Vagina (tissue), 2 donors: ENCODE results near the gene BTG3. TPM values are rescaled to one million over a fixed set of nuclear protein-coding genes. Genes with fewer than 3 reads are reported as not detected.

Experiments
- DNase-seq, 2 donors: peaks; one replicate each; pipeline ENCODE4 v3.0.0-alpha.2; 2017; ENCODE audit errors: extremely low spot score in 2 of 2
- H3K27ac ChIP-seq: fragments of 200-600 bp; sonication (generic); one replicate; pipeline ENCODE4 v1.5.1; 2019
- H3K27me3 ChIP-seq: fragments of 200-600 bp; sonication (generic); one replicate; pipeline ENCODE4 v1.5.1; 2019
- H3K36me3 ChIP-seq, 2 donors: fragments of 200-600 bp; sonication (generic); one replicate each; pipeline ENCODE4 v1.5.1; 2017 to 2019
- H3K4me1 ChIP-seq: fragments of 200-600 bp; sonication (generic); one replicate; pipeline ENCODE4 v1.5.1; 2019
- H3K4me3 ChIP-seq, 2 donors: fragments of 200-600 bp; sonication (generic); 1 replicate in 1 of 2; 2 replicates in 1 of 2; pipeline ENCODE4 v1.5.1; 2016 to 2019
- H3K9me3 ChIP-seq: fragments of 200-600 bp; sonication (generic); one replicate; pipeline ENCODE4 v1.5.1; 2019
- POLR2A ChIP-seq, 2 donors: fragments of 450-650 bp; IDR thresholded peaks; one replicate each; pipeline ENCODE4 v1.6.1; 2017; ENCODE audit warnings: antibody characterized with exemption in 2 of 2, mild to moderate bottlenecking in 2 of 2, moderate library complexity in 2 of 2
- POLR2AphosphoS5 ChIP-seq, 2 donors: sonication (generic); formaldehyde crosslinking; IDR thresholded peaks; one replicate each; pipeline ENCODE4 v1.9.0; 2017; ENCODE audit warnings: antibody characterized with exemption in 2 of 2, mild to moderate bottlenecking in 2 of 2, low read depth in 1 of 2; ENCODE audit not compliant: insufficient read depth in 1 of 2
- intact Hi-C: fragments of 100-400 bp; cut with DNase I; formaldehyde crosslinking; loops from one replicate; pipeline ENCODE4 v1.15.1; 2023
- total RNA-seq: library from RNA; depleted of rRNA; stranded (reverse); fragments of >200 nt; gene quantifications from one replicate; pipeline ENCODE4 v1.2.3, GENCODE V29; 2016
- TF ChIP-seq, protein P1 (sequence below), 3 experiments: fragments of 450-650 bp in 2 of 3; fragments of 200-600 bp in 1 of 3; sonication (generic) in 1 of 3; IDR thresholded peaks; one replicate each; pipeline ENCODE4 v1.5.1; 2017 to 2019; ENCODE audit warnings: antibody characterized with exemption in 3 of 3, mild to moderate bottlenecking in 2 of 3, moderate library complexity in 2 of 3

BTG3 gene
- total RNA-seq, 1 donor from 2014 or later = 70.0 TPM

GRCh38 chr21:17580319-17580718, 32.4 kb downstream of the BTG3 start:
- DNase-seq = no peak
- H3K36me3 ChIP-seq = no peaks in the 10 kb centered on the region
- TF ChIP-seq, protein P1, sequence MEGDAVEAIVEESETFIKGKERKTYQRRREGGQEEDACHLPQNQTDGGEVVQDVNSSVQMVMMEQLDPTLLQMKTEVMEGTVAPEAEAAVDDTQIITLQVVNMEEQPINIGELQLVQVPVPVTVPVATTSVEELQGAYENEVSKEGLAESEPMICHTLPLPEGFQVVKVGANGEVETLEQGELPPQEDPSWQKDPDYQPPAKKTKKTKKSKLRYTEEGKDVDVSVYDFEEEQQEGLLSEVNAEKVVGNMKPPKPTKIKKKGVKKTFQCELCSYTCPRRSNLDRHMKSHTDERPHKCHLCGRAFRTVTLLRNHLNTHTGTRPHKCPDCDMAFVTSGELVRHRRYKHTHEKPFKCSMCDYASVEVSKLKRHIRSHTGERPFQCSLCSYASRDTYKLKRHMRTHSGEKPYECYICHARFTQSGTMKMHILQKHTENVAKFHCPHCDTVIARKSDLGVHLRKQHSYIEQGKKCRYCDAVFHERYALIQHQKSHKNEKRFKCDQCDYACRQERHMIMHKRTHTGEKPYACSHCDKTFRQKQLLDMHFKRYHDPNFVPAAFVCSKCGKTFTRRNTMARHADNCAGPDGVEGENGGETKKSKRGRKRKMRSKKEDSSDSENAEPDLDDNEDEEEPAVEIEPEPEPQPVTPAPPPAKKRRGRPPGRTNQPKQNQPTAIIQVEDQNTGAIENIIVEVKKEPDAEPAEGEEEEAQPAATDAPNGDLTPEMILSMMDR (IDR thresholded peaks at IDR 0.05) = no peak
- TF ChIP-seq POLR2A (IDR thresholded peaks at IDR 0.05) (no peak), POLR2AphosphoS5 (IDR thresholded peaks at IDR 0.05; ENCODE audit: insufficient read depth in 1 of 2, low read depth in 1 of 2) (no peak)
- H3K27ac ChIP-seq = no peak overlapping the region
- peaks cover 5% of the 10 kb centered on the region for H3K4me1 ChIP-seq
- no peaks in the 10 kb centered on the region for H3K27me3 ChIP-seq
- intact Hi-C loops = no loop called here
- no peaks in the 10 kb centered on the region for H3K9me3 ChIP-seq
- no peak overlapping the region for H3K4me3 ChIP-seq

- TF ChIP-seq, protein P1 (IDR thresholded peaks at IDR 0.05) = no peak
- no peak for TF ChIP-seq POLR2AphosphoS5 (IDR thresholded peaks at IDR 0.05; ENCODE audit: insufficient read depth in 1 of 2, low read depth in 1 of 2)
- no peak for TF ChIP-seq POLR2A (IDR thresholded peaks at IDR 0.05)
- intact Hi-C loops = no loop called here
Observed at GRCh38 chr21:17578876-17579275, 33.8 kb downstream of the BTG3 start.

GRCh38 chr21:17578162-17578561, 34.5 kb downstream of the BTG3 start:
- intact Hi-C loops = no loop called here
- Histone ChIP-seq H3K9me3 (no peaks in the 10 kb centered on the region), H3K27me3 (no peaks in the 10 kb centered on the region)

More at GRCh38 chr21:17578876-17579275, 33.8 kb downstream of the BTG3 start:
- no peak overlapping the region for H3K4me3 ChIP-seq
- H3K4me1 ChIP-seq = peaks cover 5% of the 10 kb centered on the region
- H3K9me3 ChIP-seq = no peaks in the 10 kb centered on the region
- no peak for DNase-seq
- no peak overlapping the region for H3K27ac ChIP-seq
- H3K27me3 ChIP-seq = no peaks in the 10 kb centered on the region
- no peaks in the 10 kb centered on the region for H3K36me3 ChIP-seq

DNA sequence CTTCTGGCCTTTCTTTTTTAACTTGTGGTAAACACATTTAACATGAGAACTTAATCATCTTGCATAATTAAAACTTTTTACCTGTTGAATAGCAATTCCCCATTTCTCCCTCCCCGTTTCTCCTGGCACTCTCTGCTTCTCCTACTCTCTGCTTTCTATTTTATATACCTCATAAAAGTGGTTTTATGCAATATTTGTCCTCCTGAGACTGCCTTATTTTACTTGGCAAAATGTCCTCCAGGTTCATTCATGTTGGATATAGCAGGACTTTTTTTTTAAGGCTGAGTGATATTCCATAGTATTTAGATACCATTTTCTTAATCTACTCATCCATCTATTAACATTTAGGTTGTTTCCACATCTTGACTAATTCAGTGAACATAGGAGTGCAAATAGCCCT, 35.0 kb downstream of the BTG3 start:
- intact Hi-C loops = no loop called here
- H3K27ac ChIP-seq = no peak overlapping the region
- TF ChIP-seq POLR2A (IDR thresholded peaks at IDR 0.05) = no peak
- TF ChIP-seq, protein P1 (IDR thresholded peaks at IDR 0.05) = no peak
- TF ChIP-seq POLR2AphosphoS5 (IDR thresholded peaks at IDR 0.05; ENCODE audit: insufficient read depth in 1 of 2, low read depth in 1 of 2) = no peak
- no peaks in the 10 kb centered on the region for H3K27me3 ChIP-seq
- no peak overlapping the region for H3K4me3 ChIP-seq
- no peaks in the 10 kb centered on the region for H3K9me3 ChIP-seq
- H3K4me1 ChIP-seq = peaks cover 5% of the 10 kb centered on the region
- no peaks in the 10 kb centered on the region for H3K36me3 ChIP-seq
- no peak for DNase-seq

More at GRCh38 chr21:17578162-17578561, 34.5 kb downstream of the BTG3 start:
- H3K4me1 ChIP-seq = peaks cover 5% of the 10 kb centered on the region
- no peak overlapping the region for H3K27ac ChIP-seq
- H3K36me3 ChIP-seq = no peaks in the 10 kb centered on the region
- no peak overlapping the region for H3K4me3 ChIP-seq
- TF ChIP-seq, protein P1 (IDR thresholded peaks at IDR 0.05) = no peak
- DNase-seq = no peak

- Histone ChIP-seq H3K4me3 (no peak overlapping the region), H3K9me3 (no peaks in the 10 kb centered on the region), H3K4me1 (peaks cover 5% of the 10 kb centered on the region), H3K36me3 (no peaks in the 10 kb centered on the region), H3K27me3 (no peaks in the 10 kb centered on the region), H3K27ac (no peak overlapping the region)
- no peak for DNase-seq
- no peak for TF ChIP-seq POLR2AphosphoS5 (IDR thresholded peaks at IDR 0.05; ENCODE audit: insufficient read depth in 1 of 2, low read depth in 1 of 2)
- TF ChIP-seq, protein P1 (IDR thresholded peaks at IDR 0.05) = no peak
- TF ChIP-seq POLR2A (IDR thresholded peaks at IDR 0.05) = no peak
- intact Hi-C loops = no loop called here
Observed at GRCh38 chr21:17576080-17576835, 36.4 kb downstream of the BTG3 start.
